Lung (tissue), 12 donors: ENCODE measurements around the gene SHISA3. TPM values are rescaled to one million over a fixed set of nuclear protein-coding genes. Genes with fewer than 3 reads are reported as not detected.
A peak's percentile ranks its signal among the peaks of the same experiment; 100 is the strongest.

Experiments
- ATAC-seq: fragments of 200-7000 bp; cut with Tn5 transposase; one replicate; pipeline ENCODE4 v1.9.1; 2020; ENCODE audit warnings: moderate number of reproducible peaks; ENCODE audit not compliant: insufficient read depth, low FRiP score
- DNase-seq, 3 donors: peaks; one replicate each; pipeline ENCODE4 v3.0.0-alpha.2; 2013 to 2017
- H3K27ac ChIP-seq, 2 donors: one replicate each; pipeline ENCODE4 v1.5.1; 2013; ENCODE audit warnings: mild to moderate bottlenecking in 2 of 2, moderate library complexity in 2 of 2, control low read depth in 1 of 2, inconsistent platforms in 1 of 2, low read depth in 1 of 2, low read length in 1 of 2
- H3K27me3 ChIP-seq, 3 donors: one replicate each; pipeline ENCODE4 v1.5.1; 2013; ENCODE audit warnings: low read length in 2 of 3; ENCODE audit not compliant: control insufficient read depth in 3 of 3, insufficient read depth in 3 of 3
- H3K36me3 ChIP-seq, 4 donors: one replicate each; pipeline ENCODE4 v1.5.1; 2013; ENCODE audit warnings: low read length in 4 of 4, mild to moderate bottlenecking in 1 of 4, moderate library complexity in 1 of 4; ENCODE audit not compliant: control insufficient read depth in 4 of 4, insufficient read depth in 4 of 4
- H3K4me1 ChIP-seq, 5 donors: one replicate each; pipeline ENCODE4 v1.5.1; 2013; ENCODE audit warnings: low read length in 5 of 5, mild to moderate bottlenecking in 2 of 5, moderate library complexity in 1 of 5; ENCODE audit not compliant: control insufficient read depth in 5 of 5, insufficient read depth in 5 of 5
- H3K4me3 ChIP-seq: one replicate; pipeline ENCODE4 v1.5.1; 2013; ENCODE audit warnings: mild to moderate bottlenecking, control low read depth, moderate library complexity
- H3K9ac ChIP-seq, 2 donors: one replicate each; pipeline ENCODE4 v1.5.1; 2013; ENCODE audit warnings: low read length in 2 of 2, control low read depth in 1 of 2; ENCODE audit not compliant: insufficient read depth in 1 of 2
- H3K9me3 ChIP-seq, 4 donors: one replicate each; pipeline ENCODE4 v1.5.1; 2013; ENCODE audit warnings: low read length in 3 of 4, mild to moderate bottlenecking in 1 of 4, moderate library complexity in 1 of 4; ENCODE audit not compliant: control insufficient read depth in 4 of 4, insufficient read depth in 3 of 4
- CTCF ChIP-seq: IDR thresholded peaks from 2 replicates; pipeline ENCODE4 v1.5.1; 2012; ENCODE audit warnings: mild to moderate bottlenecking; ENCODE audit errors: control extremely low read depth, extremely low read depth
- WGBS, 2 donors: extraction: QIAGEN DNeasy Blood & Tissue Kit; methylation state at CpG; one replicate each; pipeline ENCODE4 v1.1.7; 2013; 5-methylcytosine and 5-hydroxymethylcytosine counted together
- polyA plus RNA-seq, 2 donors: library from polyadenylated mRNA; stranded (reverse); fragments of 200-250 nt; gene quantifications; one replicate each; pipeline ENCODE4 v1.2.1, GENCODE V29; 2013
- total RNA-seq, 2 donors: library from RNA; depleted of rRNA in 1 of 2; stranded (reverse); fragments of >200 nt in 1 of 2; gene quantifications; one replicate each; pipeline ENCODE4 v1.2.1, GENCODE V29; 2014 to 2021
- donor health status: control.
- donor health status: control.
- donor health status: Bipolar disorder and iron deficiency.
- donor health status: healthy.
- donor health status: DM: yes; HTN: yes; CAD: no.

Gene SHISA3
- total and polyA plus RNA-seq, 4 donors = 1.00 to 13.5 (median 2.0) TPM

DNA sequence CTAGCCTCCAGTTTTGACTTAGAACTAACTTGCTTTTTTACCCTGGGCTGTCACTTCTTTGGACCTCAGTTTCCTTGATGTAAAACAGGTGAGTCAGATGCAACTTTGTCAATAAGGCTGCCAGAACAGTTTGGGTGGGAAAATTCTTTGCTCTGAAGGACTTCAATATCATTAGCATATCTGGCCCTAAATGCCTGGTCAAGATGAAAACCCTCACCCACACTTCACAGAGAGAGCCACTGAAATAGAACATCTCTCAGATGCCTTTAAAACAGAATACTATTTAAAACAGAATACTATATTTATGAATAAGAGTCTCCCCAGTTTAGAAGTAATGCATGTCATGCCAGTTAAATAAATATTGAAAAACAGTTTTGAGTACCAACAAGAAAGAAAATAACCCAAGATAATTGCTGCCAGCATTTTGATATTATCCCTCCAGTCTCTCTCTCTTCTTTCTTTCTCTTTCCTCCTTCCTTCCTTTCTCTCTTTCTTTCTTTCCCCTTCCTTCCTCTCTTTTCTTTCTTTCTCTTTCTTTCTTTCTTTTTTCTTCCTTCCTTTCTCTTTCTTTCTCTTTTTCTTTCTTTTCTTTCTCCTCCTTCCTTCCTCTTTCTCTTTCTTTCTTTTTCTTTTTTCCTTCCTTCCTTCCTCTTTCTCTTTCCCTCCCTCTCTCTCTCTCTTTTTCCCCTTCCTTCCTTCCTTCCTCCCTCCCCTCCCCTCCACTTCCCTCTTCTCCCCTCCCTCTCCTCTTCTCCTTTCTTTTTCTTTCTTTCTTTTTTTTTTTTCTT lies 32.8 kb upstream of the SHISA3 start:
- H3K27ac ChIP-seq = no peak overlapping the region
- no peaks in the 10 kb centered on the region for H3K27me3 ChIP-seq
- no peak for TF ChIP-seq CTCF
- H3K9me3 ChIP-seq = peaks cover 0 to 3% (median 0%) of the 10 kb centered on the region in 4 donors
- DNase-seq = peak in 2 of 3 donors; percentile 54 to 75
- H3K4me1 ChIP-seq = peaks cover 0 to 32% (median 17%) of the 10 kb centered on the region in 5 donors
- no peak overlapping the region for H3K4me3 ChIP-seq
- no peak overlapping the region for H3K9ac ChIP-seq
- ATAC-seq = no peak
- H3K36me3 ChIP-seq = no peaks in the 10 kb centered on the region

- Histone ChIP-seq H3K4me1 (peaks cover 0 to 10% (median 8%) of the 10 kb centered on the region in 5 donors), H3K36me3 (no peaks in the 10 kb centered on the region), H3K9me3 (peaks cover 0 to 3% (median 0%) of the 10 kb centered on the region in 4 donors), H3K27ac (no peak overlapping the region), H3K4me3 (no peak overlapping the region), H3K27me3 (no peaks in the 10 kb centered on the region), H3K9ac (no peak overlapping the region)
- no peak for DNase-seq
- 56 to 77% methylated on average over 1 of the region's 1 CpG for WGBS, 2 donors
- ATAC-seq = no peak
- no peak for TF ChIP-seq CTCF
Measured at GRCh38 chr4:42366959-42367358, 30.3 kb upstream of the SHISA3 start.

DNA sequence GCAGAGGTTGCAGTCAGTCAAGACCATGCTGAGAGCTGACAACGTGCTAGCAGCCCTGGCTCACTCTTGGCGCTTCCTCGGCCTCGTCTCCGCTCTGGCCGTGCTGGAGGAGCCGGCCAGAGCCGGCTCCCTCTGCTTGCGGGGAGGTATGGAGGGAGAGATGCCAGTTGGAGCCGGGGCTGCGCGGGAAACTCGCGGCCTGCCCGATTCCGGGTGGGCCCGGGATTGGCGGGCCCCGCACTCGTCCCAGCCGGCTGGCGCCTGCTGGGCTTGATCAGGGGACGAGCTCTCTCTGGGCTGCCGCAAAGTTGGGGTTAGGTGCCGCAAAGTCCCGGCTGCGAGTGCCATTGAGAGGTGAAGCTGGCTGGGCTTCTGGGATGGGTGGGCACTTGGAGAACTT lies 27.8 kb upstream of the SHISA3 start:
- TF ChIP-seq CTCF = no peak
- no peaks in the 10 kb centered on the region for H3K9me3 ChIP-seq
- H3K27me3 ChIP-seq = no peaks in the 10 kb centered on the region
- ATAC-seq (no peak), DNase-seq (no peak)
- no peaks in the 10 kb centered on the region for H3K36me3 ChIP-seq
- peaks cover 0 to 4% (median 0%) of the 10 kb centered on the region in 5 donors for H3K4me1 ChIP-seq
- WGBS, 2 donors = 95 to 96% methylated on average over 25 to 27 of the region's 27 CpGs
- no peak overlapping the region for H3K9ac ChIP-seq
- no peak overlapping the region for H3K4me3 ChIP-seq
- no peak overlapping the region for H3K27ac ChIP-seq
